ENCODE results near the gene RNF152.

GRCh38 chr18:61939046-61939674 lies 46.4 kb upstream of the RNF152 start:
- TF ChIP-seq, protein P1, sequence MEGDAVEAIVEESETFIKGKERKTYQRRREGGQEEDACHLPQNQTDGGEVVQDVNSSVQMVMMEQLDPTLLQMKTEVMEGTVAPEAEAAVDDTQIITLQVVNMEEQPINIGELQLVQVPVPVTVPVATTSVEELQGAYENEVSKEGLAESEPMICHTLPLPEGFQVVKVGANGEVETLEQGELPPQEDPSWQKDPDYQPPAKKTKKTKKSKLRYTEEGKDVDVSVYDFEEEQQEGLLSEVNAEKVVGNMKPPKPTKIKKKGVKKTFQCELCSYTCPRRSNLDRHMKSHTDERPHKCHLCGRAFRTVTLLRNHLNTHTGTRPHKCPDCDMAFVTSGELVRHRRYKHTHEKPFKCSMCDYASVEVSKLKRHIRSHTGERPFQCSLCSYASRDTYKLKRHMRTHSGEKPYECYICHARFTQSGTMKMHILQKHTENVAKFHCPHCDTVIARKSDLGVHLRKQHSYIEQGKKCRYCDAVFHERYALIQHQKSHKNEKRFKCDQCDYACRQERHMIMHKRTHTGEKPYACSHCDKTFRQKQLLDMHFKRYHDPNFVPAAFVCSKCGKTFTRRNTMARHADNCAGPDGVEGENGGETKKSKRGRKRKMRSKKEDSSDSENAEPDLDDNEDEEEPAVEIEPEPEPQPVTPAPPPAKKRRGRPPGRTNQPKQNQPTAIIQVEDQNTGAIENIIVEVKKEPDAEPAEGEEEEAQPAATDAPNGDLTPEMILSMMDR (conservative IDR thresholded peaks at IDR 0.05; ENCODE audit: low read depth, low read length), result no peak
- no peak for TF ChIP-seq EZH2 (IDR thresholded peaks at IDR 0.05; ENCODE audit: borderline replicate concordance, low read depth, low read length, poor library complexity, severe bottlenecking)
